HCT116 (cell line): ENCODE measurements around the gene NEURL1.

Experiments used
- CTCF ChIP-seq, 3 experiments: fragments of 200-600 bp in 1 of 3; sonication (generic) in 1 of 3; IDR thresholded peaks in 2 of 3; conservative IDR thresholded peaks in 1 of 3; 2 replicates each; pipeline ENCODE4 v1.5.1; 2012 to 2017; ENCODE audit warnings: low read depth in 2 of 3, low read length in 2 of 3, antibody characterized with exemption in 1 of 3, borderline replicate concordance in 1 of 3, control low read depth in 1 of 3, mild to moderate bottlenecking in 1 of 3, mixed read lengths in 1 of 3, mixed run types in 1 of 3, moderate library complexity in 1 of 3; ENCODE audit not compliant: insufficient read depth in 1 of 3
- EZH2 ChIP-seq: fragments of 200-600 bp; sonication (generic); IDR thresholded peaks from 2 replicates; pipeline ENCODE4 v1.6.1; 2017; ENCODE audit warnings: antibody characterized with exemption, mixed run types
- FOSL1 ChIP-seq: IDR thresholded peaks from 2 replicates; pipeline ENCODE4 v1.6.1; 2012; ENCODE audit warnings: low read depth

DNA sequence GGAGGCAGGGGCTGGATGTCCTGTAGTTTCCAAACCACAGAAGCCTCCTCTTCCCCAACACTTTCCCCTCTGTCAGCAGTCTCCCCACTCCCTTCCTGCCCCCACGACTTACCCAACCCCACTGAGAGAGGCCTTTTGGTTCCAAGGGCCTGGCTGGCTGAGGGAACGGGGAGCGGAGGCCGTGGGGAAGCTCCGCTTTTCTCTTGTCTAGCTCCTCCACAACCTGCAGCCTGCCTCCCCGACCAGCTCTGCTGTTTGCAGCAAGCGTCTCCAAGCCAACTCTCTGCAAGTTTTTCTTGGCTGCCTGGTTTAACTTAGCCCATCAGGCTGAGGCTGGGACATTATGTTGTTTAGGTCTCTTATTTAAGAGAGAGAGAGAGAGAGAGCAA lies 126.8 kb downstream of the NEURL1 start:
- no peak for TF ChIP-seq EZH2
- no peak for TF ChIP-seq CTCF (IDR thresholded peaks at IDR 0.05 in 2 of 3, conservative IDR thresholded peaks at IDR 0.05 in 1 of 3; ENCODE audit: borderline replicate concordance in 1 of 3, insufficient read depth in 1 of 3, low read depth in 2 of 3, low read length in 2 of 3)
- TF ChIP-seq FOSL1 = no peak
